Gastrocnemius medialis (tissue), 4 donors: ENCODE results near the gene ADRA2C.

ENCODE experiments used
- POLR2A ChIP-seq, 2 donors: fragments of 450-650 bp; IDR thresholded peaks; one replicate each; pipeline ENCODE4 v1.6.1; 2017; ENCODE audit warnings: antibody characterized with exemption in 2 of 2, mild to moderate bottlenecking in 2 of 2, moderate library complexity in 2 of 2
- TF ChIP-seq, protein P1 (sequence below), 5 experiments: fragments of 450-650 bp in 3 of 5; fragments of 200-600 bp in 2 of 5; sonication (generic) in 2 of 5; IDR thresholded peaks in 4 of 5; conservative IDR thresholded peaks in 1 of 5; 1 replicate in 4 of 5; 2 replicates in 1 of 5; pipeline ENCODE4 v1.5.1; 2016 to 2019; ENCODE audit warnings: antibody characterized with exemption in 5 of 5, mild to moderate bottlenecking in 3 of 5, moderate library complexity in 3 of 5

DNA sequence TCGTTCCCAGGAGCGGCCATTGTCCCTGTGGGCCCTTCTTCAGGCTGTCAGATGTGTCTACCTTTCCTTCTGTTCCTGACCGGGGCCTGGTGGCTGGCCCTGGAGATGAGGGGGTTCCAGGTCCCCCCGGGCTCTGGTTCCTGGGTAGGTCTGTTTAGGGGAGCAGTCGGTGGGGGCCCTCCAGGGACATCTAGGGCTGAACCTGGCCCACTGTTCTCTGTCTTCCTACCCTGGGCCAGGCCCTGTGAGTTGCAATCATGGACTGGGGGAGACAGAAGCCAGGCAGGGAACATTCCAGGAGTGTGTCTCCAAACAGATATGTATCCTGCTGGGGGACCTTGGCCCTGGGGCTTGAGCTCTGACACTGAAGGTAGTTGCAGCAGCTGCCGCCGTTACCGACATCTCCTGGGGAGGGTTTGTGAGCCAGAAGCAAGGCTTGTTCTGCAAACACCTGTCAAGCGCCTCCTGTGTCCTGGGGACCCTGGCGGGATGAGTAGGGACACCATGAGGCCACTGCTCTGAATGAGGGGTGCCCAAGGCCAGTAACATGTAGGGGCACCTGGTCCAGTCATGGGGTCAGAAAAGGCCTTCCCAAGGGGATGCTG, 49.5 kb upstream of the ADRA2C start:
- TF ChIP-seq, protein P1, sequence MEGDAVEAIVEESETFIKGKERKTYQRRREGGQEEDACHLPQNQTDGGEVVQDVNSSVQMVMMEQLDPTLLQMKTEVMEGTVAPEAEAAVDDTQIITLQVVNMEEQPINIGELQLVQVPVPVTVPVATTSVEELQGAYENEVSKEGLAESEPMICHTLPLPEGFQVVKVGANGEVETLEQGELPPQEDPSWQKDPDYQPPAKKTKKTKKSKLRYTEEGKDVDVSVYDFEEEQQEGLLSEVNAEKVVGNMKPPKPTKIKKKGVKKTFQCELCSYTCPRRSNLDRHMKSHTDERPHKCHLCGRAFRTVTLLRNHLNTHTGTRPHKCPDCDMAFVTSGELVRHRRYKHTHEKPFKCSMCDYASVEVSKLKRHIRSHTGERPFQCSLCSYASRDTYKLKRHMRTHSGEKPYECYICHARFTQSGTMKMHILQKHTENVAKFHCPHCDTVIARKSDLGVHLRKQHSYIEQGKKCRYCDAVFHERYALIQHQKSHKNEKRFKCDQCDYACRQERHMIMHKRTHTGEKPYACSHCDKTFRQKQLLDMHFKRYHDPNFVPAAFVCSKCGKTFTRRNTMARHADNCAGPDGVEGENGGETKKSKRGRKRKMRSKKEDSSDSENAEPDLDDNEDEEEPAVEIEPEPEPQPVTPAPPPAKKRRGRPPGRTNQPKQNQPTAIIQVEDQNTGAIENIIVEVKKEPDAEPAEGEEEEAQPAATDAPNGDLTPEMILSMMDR (IDR thresholded peaks at IDR 0.05 in 4 of 5, conservative IDR thresholded peaks at IDR 0.05 in 1 of 5) = no peak
- no peak for TF ChIP-seq POLR2A (IDR thresholded peaks at IDR 0.05)
